Natural killer cell (primary cell): ENCODE results near the gene PRRT2. TPM values are rescaled to one million over a fixed set of nuclear protein-coding genes. Genes with fewer than 3 reads are reported as not detected.

Experiments
- ATAC-seq, 3 donors: fragments of 150-1000 bp in 2 of 3; fragments of 200-7000 bp in 1 of 3; cut with Tn5 transposase; 1 replicate in 1 of 3; 2 replicates in 2 of 3; pipeline ENCODE4 v1.10.0; 2021; ENCODE audit warnings: mild to moderate bottlenecking in 2 of 3, moderate library complexity in 2 of 3
- DNase-seq, 2 donors: peaks; one replicate each; pipeline versions ENCODE4 v3.0.0 to v3.0.0-alpha.2; 2013 to 2021; ENCODE audit warnings: mixed read lengths in 1 of 2
- H3K27ac ChIP-seq: one replicate; pipeline ENCODE4 v1.5.1; 2013; ENCODE audit warnings: mild to moderate bottlenecking, low read length
- H3K27me3 ChIP-seq: one replicate; pipeline ENCODE4 v1.6.1; 2013; ENCODE audit warnings: low read length; ENCODE audit not compliant: control insufficient read depth, insufficient read depth
- H3K36me3 ChIP-seq: one replicate; pipeline ENCODE4 v1.6.1; 2013; ENCODE audit warnings: low read length; ENCODE audit not compliant: control insufficient read depth, insufficient read depth
- H3K4me1 ChIP-seq: one replicate; pipeline ENCODE4 v1.6.1; 2013; ENCODE audit warnings: low read length; ENCODE audit not compliant: control insufficient read depth, insufficient read depth
- H3K4me3 ChIP-seq: one replicate; pipeline ENCODE4 v1.5.1; 2013; ENCODE audit warnings: low read length
- H3K9me3 ChIP-seq: one replicate; pipeline ENCODE4 v1.6.1; 2013; ENCODE audit warnings: low read length; ENCODE audit not compliant: control insufficient read depth, insufficient read depth
- H3K27ac Mint-ChIP-seq, 2 donors: one replicate each; pipeline ENCODE4 v1.8.0; 2022; ENCODE audit warnings: mild to moderate bottlenecking in 2 of 2, mixed read lengths in 2 of 2, moderate library complexity in 1 of 2
- H3K27me3 Mint-ChIP-seq, 2 donors: one replicate each; pipeline ENCODE4 v1.8.0; 2022; ENCODE audit warnings: low read depth in 2 of 2, mixed read lengths in 2 of 2
- H3K36me3 Mint-ChIP-seq: one replicate; pipeline ENCODE4 v1.8.0; 2022; ENCODE audit warnings: mixed read lengths
- H3K4me1 Mint-ChIP-seq, 2 donors: one replicate each; pipeline ENCODE4 v1.8.0; 2022; ENCODE audit warnings: mixed read lengths in 2 of 2
- H3K4me3 Mint-ChIP-seq: one replicate; pipeline ENCODE4 v1.8.0; 2022; ENCODE audit warnings: mild to moderate bottlenecking, moderate library complexity, mixed read lengths
- H3K9me3 Mint-ChIP-seq, 2 donors: one replicate each; pipeline ENCODE4 v1.8.0; 2022; ENCODE audit warnings: mixed read lengths in 2 of 2
- CTCF ChIP-seq: fragments of 200-600 bp; IDR thresholded peaks from one replicate; pipeline ENCODE4 v1.8.0; 2022; ENCODE audit warnings: antibody characterized with exemption
- WGBS: methylation state at CpG from one replicate; pipeline ENCODE4 v1.1.7; 2013; ENCODE audit warnings: missing lambda C conversion rate; ENCODE audit not compliant: insufficient coverage; 5-methylcytosine and 5-hydroxymethylcytosine counted together
- intact Hi-C: fragments of 100-400 bp; cut with micrococcal nuclease; formaldehyde crosslinking; loops from one replicate; pipeline ENCODE4 v1.14.2; 2022
- total RNA-seq, 4 donors: library from RNA; stranded (reverse); fragments of 120-200 nt in 1 of 4; gene quantifications; one replicate each; pipeline versions ENCODE4 v1.2.3 to v1.2.4, GENCODE V29; 2013 to 2022

Gene PRRT2
- total RNA-seq, 3 donors from 2014 or later (not counting 1 experiment from before 2014, with no cell fraction given), result 0.70 to 1.4 (median 0.91) TPM

GRCh38 chr16:29842732-29843346 lies 30.8 kb downstream of the PRRT2 start:
- H3K36me3 Mint-ChIP-seq, result no peaks in the 10 kb centered on the region
- no peak overlapping the region for H3K4me3 Mint-ChIP-seq
- intact Hi-C loops, result no loop called here
- peaks cover 63% of the 10 kb centered on the region for H3K36me3 ChIP-seq
- no peaks in the 10 kb centered on the region for H3K9me3 Mint-ChIP-seq
- DNase-seq, result no peak
- 97% methylated on average over 9 of the region's 9 CpGs for WGBS
- no peaks in the 10 kb centered on the region for H3K9me3 ChIP-seq
- no peaks in the 10 kb centered on the region for H3K27me3 Mint-ChIP-seq
- H3K4me3 ChIP-seq, result no peak overlapping the region
- H3K27ac ChIP-seq, result no peak overlapping the region
- no peak for TF ChIP-seq CTCF
- no peak overlapping the region for H3K27ac Mint-ChIP-seq
- no peaks in the 10 kb centered on the region for H3K4me1 ChIP-seq
- no peak for ATAC-seq
- H3K27me3 ChIP-seq, result no peaks in the 10 kb centered on the region
- no peaks in the 10 kb centered on the region for H3K4me1 Mint-ChIP-seq

GRCh38 chr16:29843931-29844330 lies 31.9 kb downstream of the PRRT2 start:
- H3K4me1 ChIP-seq, result peaks cover 5% of the 10 kb centered on the region
- H3K4me3 Mint-ChIP-seq, result no peak overlapping the region
- 96% methylated on average over 8 of the region's 8 CpGs for WGBS
- no peak overlapping the region for H3K4me3 ChIP-seq
- no peaks in the 10 kb centered on the region for H3K27me3 Mint-ChIP-seq
- H3K27ac ChIP-seq, result no peak overlapping the region
- TF ChIP-seq CTCF, result no peak
- H3K36me3 ChIP-seq, result peaks cover 60% of the 10 kb centered on the region
- H3K9me3 Mint-ChIP-seq, result no peaks in the 10 kb centered on the region
- intact Hi-C loops, result no loop called here
- peaks cover 0 to 6% of the 10 kb centered on the region in 2 donors for H3K4me1 Mint-ChIP-seq
- H3K27me3 ChIP-seq, result no peaks in the 10 kb centered on the region
- H3K36me3 Mint-ChIP-seq, result no peaks in the 10 kb centered on the region
- no peak overlapping the region for H3K27ac Mint-ChIP-seq
- no peaks in the 10 kb centered on the region for H3K9me3 ChIP-seq
- DNase-seq (no peak), ATAC-seq (no peak)

GRCh38 chr16:29844575-29845331 lies 32.8 kb downstream of the PRRT2 start:
- WGBS, result 95% methylated on average over 27 of the region's 28 CpGs

More at GRCh38 chr16:29844575-29845331, 32.8 kb downstream of the PRRT2 start:
- Mint-ChIP-seq H3K4me1 (peaks cover 0 to 6% of the 10 kb centered on the region in 2 donors), H3K27me3 (no peaks in the 10 kb centered on the region), H3K36me3 (no peaks in the 10 kb centered on the region), H3K4me3 (no peak overlapping the region), H3K27ac (peak overlapping the region in 1 of 2 donors; percentile 63), H3K9me3 (no peaks in the 10 kb centered on the region)
- TF ChIP-seq CTCF, result no peak
- DNase-seq (no peak), ATAC-seq (no peak)
- intact Hi-C loops, result no loop called here
- no peaks in the 10 kb centered on the region for H3K27me3 ChIP-seq
- H3K4me3 ChIP-seq, result no peak overlapping the region
- H3K27ac ChIP-seq, result no peak overlapping the region
- H3K4me1 ChIP-seq, result peaks cover 5% of the 10 kb centered on the region
- H3K9me3 ChIP-seq, result no peaks in the 10 kb centered on the region
- H3K36me3 ChIP-seq, result peaks cover 53% of the 10 kb centered on the region
